GM12864 (cell line): ENCODE measurements around the gene WDFY3.

Source experiments
- DNase-seq: peaks from one replicate; pipeline ENCODE4 v3.0.0-alpha.2; 2011; ENCODE audit warnings: low read depth
- H3K4me3 ChIP-seq: 2 replicates; pipeline ENCODE4 v1.5.1; 2011; ENCODE audit warnings: mild to moderate bottlenecking, low read depth, low read length, control low read depth
- TF ChIP-seq, protein P1 (sequence below): IDR thresholded peaks from 2 replicates; pipeline ENCODE4 v1.5.1; 2011; ENCODE audit warnings: low read depth, mild to moderate bottlenecking, moderate library complexity, low read length, control low read depth, inconsistent platforms; ENCODE audit errors: missing control alignments

The WDFY3 gene

DNA sequence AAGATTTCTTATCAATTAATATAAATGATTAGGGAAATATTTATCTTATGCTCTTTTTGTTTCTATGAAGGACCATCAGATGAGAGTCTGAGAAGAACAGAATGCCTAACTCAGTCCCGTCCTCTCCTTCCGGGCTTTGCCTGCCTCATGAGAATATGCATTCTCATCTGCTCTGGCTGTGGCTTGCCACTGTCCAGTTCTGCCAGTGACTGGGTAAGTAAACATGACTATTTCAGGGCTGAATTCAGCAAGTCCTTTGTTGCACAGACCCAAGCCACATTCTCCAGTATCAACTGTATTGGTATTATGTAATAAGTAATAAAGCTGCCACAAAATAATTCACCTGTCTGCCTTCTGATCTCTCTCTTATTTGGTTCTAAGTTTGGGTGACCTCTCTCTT lies 110.7 kb downstream of the WDFY3 start:
- TF ChIP-seq, protein P1, sequence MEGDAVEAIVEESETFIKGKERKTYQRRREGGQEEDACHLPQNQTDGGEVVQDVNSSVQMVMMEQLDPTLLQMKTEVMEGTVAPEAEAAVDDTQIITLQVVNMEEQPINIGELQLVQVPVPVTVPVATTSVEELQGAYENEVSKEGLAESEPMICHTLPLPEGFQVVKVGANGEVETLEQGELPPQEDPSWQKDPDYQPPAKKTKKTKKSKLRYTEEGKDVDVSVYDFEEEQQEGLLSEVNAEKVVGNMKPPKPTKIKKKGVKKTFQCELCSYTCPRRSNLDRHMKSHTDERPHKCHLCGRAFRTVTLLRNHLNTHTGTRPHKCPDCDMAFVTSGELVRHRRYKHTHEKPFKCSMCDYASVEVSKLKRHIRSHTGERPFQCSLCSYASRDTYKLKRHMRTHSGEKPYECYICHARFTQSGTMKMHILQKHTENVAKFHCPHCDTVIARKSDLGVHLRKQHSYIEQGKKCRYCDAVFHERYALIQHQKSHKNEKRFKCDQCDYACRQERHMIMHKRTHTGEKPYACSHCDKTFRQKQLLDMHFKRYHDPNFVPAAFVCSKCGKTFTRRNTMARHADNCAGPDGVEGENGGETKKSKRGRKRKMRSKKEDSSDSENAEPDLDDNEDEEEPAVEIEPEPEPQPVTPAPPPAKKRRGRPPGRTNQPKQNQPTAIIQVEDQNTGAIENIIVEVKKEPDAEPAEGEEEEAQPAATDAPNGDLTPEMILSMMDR, result no peak
- no peak for DNase-seq

DNA sequence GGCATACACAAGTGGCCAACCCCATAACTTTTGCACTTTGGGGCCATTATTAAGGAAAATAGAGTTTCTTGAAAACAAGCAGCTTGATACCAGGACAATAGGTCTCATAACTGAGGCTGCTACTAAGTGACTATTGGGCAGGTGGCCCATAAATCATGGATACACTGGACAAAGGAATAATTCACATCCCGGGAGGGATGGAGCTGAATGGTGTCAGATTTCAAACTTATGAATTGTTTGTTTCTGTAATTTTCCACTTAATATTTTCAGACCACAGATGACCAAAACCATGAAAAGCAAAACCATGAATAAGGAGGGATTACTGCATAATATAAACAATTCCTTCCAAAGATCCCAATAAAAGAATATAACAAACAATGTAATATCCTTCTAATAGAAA lies 114.4 kb downstream of the WDFY3 start:
- no peak for DNase-seq
- H3K4me3 ChIP-seq, result no peak overlapping the region
- TF ChIP-seq, protein P1, result no peak

More for the DNA sequence above, 110.7 kb downstream of the WDFY3 start:
- no peak overlapping the region for H3K4me3 ChIP-seq

DNA sequence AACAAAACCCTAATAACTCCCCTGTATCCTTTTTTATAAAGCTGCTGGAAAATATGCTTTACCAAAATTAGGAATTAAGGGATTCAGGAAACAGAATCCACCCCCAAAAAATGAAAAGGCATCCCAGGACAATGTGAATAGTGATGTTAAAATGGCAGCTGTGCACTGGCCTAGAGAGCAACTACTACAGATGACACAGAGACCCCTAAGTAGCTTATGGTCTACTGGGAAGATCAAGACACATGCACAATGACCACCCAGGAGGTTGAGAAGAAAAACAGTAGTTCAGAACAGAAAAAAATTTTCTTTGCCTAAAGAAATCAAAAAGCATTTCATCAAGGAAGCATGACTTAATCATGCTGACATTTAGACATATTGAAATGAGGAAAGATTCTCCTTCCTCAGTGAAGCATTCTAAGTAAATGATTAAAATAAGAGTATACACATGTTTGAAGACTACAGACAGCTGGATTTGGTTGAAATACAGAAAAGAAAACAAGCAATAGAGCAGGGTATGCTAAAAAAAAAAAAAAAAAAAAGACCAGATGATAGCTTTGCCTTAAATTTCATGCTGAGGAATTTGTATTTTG lies 117.3 kb downstream of the WDFY3 start:
- DNase-seq, result no peak
- TF ChIP-seq, protein P1, result no peak
- no peak overlapping the region for H3K4me3 ChIP-seq

DNA sequence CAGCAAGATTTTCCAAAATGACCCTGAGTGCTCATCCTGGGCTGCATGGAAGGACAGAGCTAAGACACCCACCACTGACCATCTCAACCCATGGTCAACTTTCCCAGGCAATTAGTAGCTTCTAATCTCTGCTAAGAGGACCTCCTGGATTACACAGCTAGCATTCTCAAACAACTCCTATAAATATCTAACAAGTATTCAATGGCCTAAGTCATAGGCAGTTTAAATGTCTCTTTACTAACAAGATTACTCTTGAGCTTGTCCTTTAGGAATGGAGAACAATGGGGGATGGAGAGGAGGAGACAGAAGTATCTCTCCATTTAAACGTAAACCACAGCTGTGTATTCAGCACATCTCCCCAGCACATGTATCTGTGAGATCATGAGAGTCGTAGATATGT lies 118.1 kb downstream of the WDFY3 start:
- H3K4me3 ChIP-seq, result no peak overlapping the region
- TF ChIP-seq, protein P1, result no peak
- DNase-seq, result no peak

DNA sequence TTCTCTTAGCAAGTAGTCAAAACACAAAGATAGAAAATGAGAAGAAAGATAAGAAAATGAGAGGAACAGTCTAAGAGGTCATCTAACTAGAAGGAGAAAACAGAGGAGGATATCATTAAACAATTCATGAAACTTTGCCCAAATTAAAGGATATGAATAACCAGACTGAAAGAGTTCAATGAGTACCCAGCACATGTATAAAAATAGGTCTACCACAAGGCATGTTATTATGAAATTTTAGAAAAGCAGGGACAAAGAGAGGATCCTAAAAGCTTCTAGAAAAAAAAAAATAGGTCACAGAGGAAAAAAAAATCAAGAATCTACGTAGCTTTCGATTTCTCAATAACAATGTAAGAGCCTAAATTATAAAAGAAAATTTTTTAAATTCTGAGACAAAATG lies 118.5 kb downstream of the WDFY3 start:
- DNase-seq, result no peak
- TF ChIP-seq, protein P1, result no peak
- H3K4me3 ChIP-seq, result no peak overlapping the region

DNA sequence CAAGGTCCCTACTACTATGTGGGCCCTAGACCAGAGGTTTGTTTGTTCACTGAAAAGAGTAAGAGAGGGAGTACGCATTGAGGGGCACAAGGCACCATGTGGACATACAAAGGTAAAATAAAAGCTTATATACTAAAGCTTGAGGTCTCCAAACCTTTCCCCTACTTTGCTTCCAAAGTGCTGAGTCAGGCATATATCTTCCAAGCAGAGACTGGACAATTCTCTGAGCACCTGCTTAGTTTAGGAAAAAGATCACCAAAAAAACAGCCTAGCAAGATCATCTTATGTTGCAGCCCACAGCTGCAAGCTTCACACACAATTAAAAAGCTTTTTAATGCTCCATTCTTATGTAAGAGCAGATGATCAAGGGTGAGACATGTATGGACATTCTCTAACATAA lies 119.5 kb downstream of the WDFY3 start:
- TF ChIP-seq, protein P1, result no peak
- no peak for DNase-seq
- H3K4me3 ChIP-seq, result no peak overlapping the region

DNA sequence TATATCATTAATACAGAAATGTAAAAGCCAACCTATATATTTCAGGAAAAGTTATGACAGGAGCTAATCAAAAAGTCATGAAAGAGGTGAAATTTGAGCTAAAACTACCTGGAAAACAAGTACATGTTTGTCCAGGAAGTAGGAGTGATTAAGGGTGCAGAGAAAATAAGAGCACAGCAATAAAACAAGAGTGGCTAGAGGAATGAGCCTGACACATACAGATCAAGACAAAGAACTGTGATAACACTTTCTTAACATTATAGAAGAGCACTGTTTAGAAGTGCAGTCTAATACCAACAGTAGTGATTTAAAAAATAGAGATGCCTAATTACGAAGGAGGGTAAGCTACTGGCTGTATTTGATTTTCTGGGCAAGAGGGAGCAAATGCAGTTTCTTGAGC lies 125.1 kb downstream of the WDFY3 start:
- H3K4me3 ChIP-seq, result no peak overlapping the region
- TF ChIP-seq, protein P1, result no peak
- no peak for DNase-seq
